Psoas muscle (tissue), 8 donors: ENCODE data around the gene ZHX3. TPM values are rescaled to one million over a fixed set of nuclear protein-coding genes. Genes with fewer than 3 reads are reported as not detected.

ENCODE experiments used
- ATAC-seq, 4 donors: fragments of 200-7000 bp; cut with Tn5 transposase; one replicate each; pipeline ENCODE4 v1.9.1; 2020; ENCODE audit warnings: moderate library complexity in 3 of 4, mild to moderate bottlenecking in 2 of 4
- DNase-seq, 2 donors: peaks; one replicate each; pipeline ENCODE4 v3.0.0-alpha.2; 2020
- H3K27ac ChIP-seq: fragments of 200-600 bp; one replicate; pipeline ENCODE4 v1.8.0; 2022
- H3K27me3 ChIP-seq, 3 donors: fragments of 200-600 bp in 1 of 3; one replicate each; pipeline versions ENCODE4 v1.6.1 to v1.8.0; 2013 to 2022; ENCODE audit warnings: low read length in 2 of 3, mild to moderate bottlenecking in 2 of 3, moderate library complexity in 1 of 3; ENCODE audit not compliant: insufficient read depth in 3 of 3
- H3K36me3 ChIP-seq, 2 donors: fragments of 200-600 bp in 1 of 2; one replicate each; pipeline versions ENCODE4 v1.6.1 to v1.8.0; 2013 to 2022; ENCODE audit warnings: low read depth in 1 of 2, mild to moderate bottlenecking in 1 of 2, moderate library complexity in 1 of 2; ENCODE audit not compliant: insufficient read depth in 1 of 2
- H3K4me1 ChIP-seq: fragments of 200-600 bp; one replicate; pipeline ENCODE4 v1.8.0; 2022
- H3K4me3 ChIP-seq: fragments of 200-600 bp; one replicate; pipeline ENCODE4 v1.8.0; 2022; ENCODE audit warnings: mild to moderate bottlenecking
- H3K9me3 ChIP-seq: fragments of 200-600 bp; one replicate; pipeline ENCODE4 v1.8.0; 2022
- WGBS, 3 donors: extraction: QIAGEN DNeasy Blood & Tissue Kit; methylation state at CpG; one replicate each; pipeline versions ENCODE4 v1.1.6 to v1.1.7; 2013; 5-methylcytosine and 5-hydroxymethylcytosine counted together
- intact Hi-C, 2 donors: fragments of 100-400 bp; cut with DNase I; formaldehyde crosslinking; loops; one replicate each; pipeline versions ENCODE4 v1.11.0 to v1.14.2; 2022
- polyA plus RNA-seq, 3 donors: library from polyadenylated mRNA; stranded (reverse); fragments of 200-250 nt; gene quantifications; one replicate each; pipeline ENCODE4 v1.2.3, GENCODE V29; 2013
- total RNA-seq, 4 donors: library from RNA; stranded (reverse); fragmentation: NEBNext Ultra II Directional in 2 of 4; extraction: Animal tissue kit (Norgen Biotek cat#: 25700) in 2 of 4; gene quantifications; one replicate each; pipeline versions ENCODE4 v1.2.1 to v1.2.4, GENCODE V29; 2021 to 2023
- TF ChIP-seq, protein P1 (sequence below): fragments of 200-600 bp; IDR thresholded peaks from one replicate; pipeline ENCODE4 v1.8.0; 2022; ENCODE audit warnings: antibody characterized with exemption
- donor health status: healthy with polysubstance abuse.
- donor health status: DM: no; HTN: no; CAD: no; lungs with moderate emphysema.
- donor health status: Bipolar disorder and iron deficiency.
- donor health status: healthy.
- donor health status: DM: yes; HTN: yes; CAD: no.
- donor health status: DM: no; HTN: no; CAD: no.
- donor health status: DM: no; HTN: no; CAD: no.
- donor health status: DM: yes; HTN: yes; CAD: no.

The ZHX3 gene
- total and polyA plus RNA-seq, 7 donors = 7.0 to 47.7 (median 39.6) TPM

DNA sequence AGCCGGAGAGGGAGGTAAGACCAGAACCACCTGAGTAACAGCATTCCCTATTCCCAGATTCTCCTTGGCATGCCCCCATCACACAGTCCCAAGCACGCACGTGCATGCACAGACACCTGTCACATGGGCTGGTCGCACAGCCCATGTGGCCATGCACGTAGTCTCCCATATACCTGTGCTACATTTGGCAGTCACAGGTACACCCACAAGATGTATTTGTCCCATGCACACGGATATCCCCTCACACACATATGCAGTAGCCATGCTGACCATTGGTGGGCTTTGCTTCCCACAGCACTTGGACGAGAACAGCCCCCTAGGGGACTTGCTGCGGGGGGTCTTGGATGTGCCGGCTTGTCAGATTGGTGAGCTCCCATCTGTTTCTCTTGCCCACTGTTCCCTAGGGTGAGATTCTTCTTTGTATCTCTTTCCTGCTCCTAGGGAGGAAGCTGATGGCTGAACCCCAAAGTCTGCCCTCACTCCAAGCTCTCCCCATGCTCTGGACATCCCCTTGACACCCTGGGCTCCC, 148.3 kb downstream of the ZHX3 start:
- Histone ChIP-seq H3K4me3 (no peak overlapping the region), H3K36me3 (peaks cover 4 to 99% of the 10 kb centered on the region in 2 donors), H3K27me3 (no peaks in the 10 kb centered on the region), H3K4me1 (peaks cover 17% of the 10 kb centered on the region), H3K9me3 (no peaks in the 10 kb centered on the region), H3K27ac (no peak overlapping the region)
- intact Hi-C loops = no loop called here
- TF ChIP-seq, protein P1, sequence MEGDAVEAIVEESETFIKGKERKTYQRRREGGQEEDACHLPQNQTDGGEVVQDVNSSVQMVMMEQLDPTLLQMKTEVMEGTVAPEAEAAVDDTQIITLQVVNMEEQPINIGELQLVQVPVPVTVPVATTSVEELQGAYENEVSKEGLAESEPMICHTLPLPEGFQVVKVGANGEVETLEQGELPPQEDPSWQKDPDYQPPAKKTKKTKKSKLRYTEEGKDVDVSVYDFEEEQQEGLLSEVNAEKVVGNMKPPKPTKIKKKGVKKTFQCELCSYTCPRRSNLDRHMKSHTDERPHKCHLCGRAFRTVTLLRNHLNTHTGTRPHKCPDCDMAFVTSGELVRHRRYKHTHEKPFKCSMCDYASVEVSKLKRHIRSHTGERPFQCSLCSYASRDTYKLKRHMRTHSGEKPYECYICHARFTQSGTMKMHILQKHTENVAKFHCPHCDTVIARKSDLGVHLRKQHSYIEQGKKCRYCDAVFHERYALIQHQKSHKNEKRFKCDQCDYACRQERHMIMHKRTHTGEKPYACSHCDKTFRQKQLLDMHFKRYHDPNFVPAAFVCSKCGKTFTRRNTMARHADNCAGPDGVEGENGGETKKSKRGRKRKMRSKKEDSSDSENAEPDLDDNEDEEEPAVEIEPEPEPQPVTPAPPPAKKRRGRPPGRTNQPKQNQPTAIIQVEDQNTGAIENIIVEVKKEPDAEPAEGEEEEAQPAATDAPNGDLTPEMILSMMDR = no peak
- ATAC-seq = no peak
- WGBS, 3 donors = 89 to 91% (median 90%) methylated on average over 9 of the region's 9 CpGs
- DNase-seq = peak in 1 of 2 donors; percentile 28

DNA sequence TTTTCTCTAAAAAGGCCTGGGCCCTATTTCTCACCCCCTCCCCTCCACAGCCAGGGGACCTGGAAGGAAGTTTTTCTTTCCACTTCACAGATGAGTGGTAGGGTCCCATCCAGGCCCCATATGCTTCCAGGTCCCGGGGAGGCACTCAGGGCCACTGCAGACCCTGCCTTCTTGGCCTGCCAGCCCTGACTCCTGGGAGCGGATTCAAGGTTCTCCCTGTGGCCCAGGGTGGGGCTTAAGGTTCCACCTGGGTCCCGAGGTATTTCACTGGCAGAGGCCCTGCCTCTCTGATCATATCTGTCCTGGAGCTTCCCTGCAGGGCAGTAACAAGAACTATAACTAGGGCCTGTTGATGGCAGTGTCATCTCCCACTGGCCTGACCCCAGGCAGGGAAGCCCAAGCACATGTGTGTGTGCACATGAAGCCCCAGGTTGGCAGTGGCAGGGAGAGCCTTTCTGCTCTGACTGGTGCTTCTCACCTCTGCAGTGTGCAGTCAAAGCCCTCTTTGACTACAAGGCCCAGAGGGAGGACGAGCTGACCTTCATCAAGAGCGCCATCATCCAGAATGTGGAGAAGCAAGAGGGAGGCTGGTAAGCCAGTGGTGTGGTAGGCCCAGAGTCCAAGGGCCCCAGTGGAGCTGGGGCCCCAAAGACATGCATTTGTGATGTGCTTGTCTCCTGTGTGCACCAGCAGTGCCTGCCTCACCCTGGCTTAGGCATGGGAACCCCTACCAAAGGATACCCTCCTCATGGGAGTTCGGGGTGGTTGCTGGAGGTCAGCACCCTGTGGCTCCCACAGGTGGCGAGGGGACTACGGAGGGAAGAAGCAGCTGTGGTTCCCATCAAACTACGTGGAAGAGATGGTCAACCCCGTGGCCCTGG, 149.0 kb downstream of the ZHX3 start:
- H3K27me3 ChIP-seq = no peaks in the 10 kb centered on the region
- TF ChIP-seq, protein P1 = no peak
- H3K27ac ChIP-seq = no peak overlapping the region
- H3K9me3 ChIP-seq = no peaks in the 10 kb centered on the region
- no peak overlapping the region for H3K4me3 ChIP-seq
- no peak for ATAC-seq
- intact Hi-C loops = no loop called here
- peaks cover 10% of the 10 kb centered on the region for H3K4me1 ChIP-seq
- DNase-seq = peak in 1 of 2 donors; percentile 37
- peaks cover 5 to 99% of the 10 kb centered on the region in 2 donors for H3K36me3 ChIP-seq
- 92 to 96% (median 93%) methylated on average over 10 of the region's 10 CpGs for WGBS, 3 donors

DNA sequence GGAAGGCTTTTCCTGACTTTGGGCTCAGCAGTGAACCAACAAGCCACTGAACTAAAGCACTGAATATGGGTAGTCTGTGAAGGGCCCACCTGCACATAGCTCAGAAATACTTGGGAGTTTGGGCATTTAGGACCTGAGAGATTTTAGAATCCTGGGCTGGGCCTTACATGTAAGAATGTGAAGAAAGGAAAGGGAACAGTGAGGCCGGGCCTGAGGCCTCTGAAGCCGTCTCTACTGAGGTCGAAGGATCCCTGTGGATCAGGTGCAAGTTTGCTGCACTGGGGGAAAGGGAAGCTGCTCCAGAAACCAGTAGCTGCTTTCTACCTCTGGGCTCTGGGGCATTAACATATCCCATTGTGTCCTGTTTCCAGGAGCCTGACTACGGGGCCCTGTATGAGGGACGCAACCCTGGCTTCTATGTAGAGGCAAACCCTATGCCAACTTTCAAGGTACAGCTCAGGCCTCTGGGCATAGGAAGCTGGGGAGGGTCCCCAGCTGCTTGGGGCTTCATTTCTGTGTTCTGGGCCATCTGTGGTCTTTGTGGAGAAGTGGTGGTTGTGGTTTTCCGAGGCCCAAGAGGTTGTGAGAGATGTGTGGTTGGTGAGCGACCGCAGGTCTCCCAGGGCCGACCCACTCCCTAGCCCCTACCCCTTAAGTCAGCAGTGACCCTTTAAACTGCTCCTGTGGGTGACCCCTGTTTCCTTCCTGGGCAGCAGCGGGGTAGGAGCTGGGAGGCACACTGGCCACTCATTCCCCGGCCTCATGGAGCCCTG, 149.9 kb downstream of the ZHX3 start:
- Histone ChIP-seq H3K4me3 (no peak overlapping the region), H3K36me3 (peaks cover 7 to 99% of the 10 kb centered on the region in 2 donors), H3K4me1 (peaks cover 3% of the 10 kb centered on the region), H3K27me3 (no peaks in the 10 kb centered on the region), H3K27ac (no peak overlapping the region), H3K9me3 (no peaks in the 10 kb centered on the region)
- no peak for ATAC-seq
- intact Hi-C loops = no loop called here
- 92 to 95% (median 94%) methylated on average over 11 of the region's 11 CpGs for WGBS, 3 donors
- peak in 1 of 2 donors; percentile 32 for DNase-seq
- TF ChIP-seq, protein P1 = no peak

DNA sequence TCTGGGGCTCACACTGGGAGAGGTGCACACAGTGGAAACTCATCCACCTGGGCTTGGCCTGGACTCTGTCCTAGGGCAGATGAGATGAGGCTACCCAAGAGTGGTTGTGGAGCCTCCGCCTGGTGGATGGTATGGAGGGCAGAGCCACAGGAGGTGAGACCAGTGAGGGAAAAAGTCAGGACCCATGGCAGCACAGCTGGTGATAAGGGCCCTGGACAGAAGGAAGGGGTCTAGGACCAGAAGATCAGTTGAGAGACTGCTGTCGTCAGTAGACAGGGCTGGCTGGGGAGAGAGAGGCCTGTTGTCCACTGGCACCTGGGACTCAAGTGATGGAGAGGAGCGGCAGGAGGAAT, 150.4 kb downstream of the ZHX3 start:
- Histone ChIP-seq H3K36me3 (peaks cover 7 to 99% of the 10 kb centered on the region in 2 donors), H3K9me3 (no peaks in the 10 kb centered on the region), H3K27ac (no peak overlapping the region), H3K27me3 (no peaks in the 10 kb centered on the region), H3K4me3 (no peak overlapping the region), H3K4me1 (no peaks in the 10 kb centered on the region)
- TF ChIP-seq, protein P1 = no peak
- DNase-seq (peak in 1 of 2 donors; percentile 6), ATAC-seq (no peak)
- intact Hi-C loops = no loop called here
- WGBS, 3 donors = 87 to 98% (median 88%) methylated on average over 3 of the region's 3 CpGs
